ENCODE data around the gene CD3E.

The CD3E gene

DNA sequence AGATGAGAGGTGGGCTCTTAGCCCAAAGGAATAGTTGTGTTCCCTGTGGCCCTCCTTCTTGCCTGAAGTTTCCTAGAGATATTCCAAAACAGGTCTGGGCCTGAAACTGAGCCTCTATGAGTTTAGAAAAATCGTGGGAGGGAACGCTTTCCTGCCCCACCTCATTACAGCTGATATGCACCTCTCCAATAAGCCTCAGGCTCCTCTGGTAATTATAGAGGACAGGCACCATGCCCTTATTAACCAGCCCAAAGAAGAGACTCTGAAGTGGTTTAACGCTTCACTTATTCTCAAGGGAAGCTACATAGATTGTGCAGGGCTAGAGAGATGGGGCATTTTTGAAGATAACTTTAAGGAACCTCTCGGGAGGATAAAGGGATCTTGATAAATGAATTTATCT lies 37.0 kb upstream of the CD3E start:
- H3K4me2 ChIP-seq (ENCODE audit: low read length, poor library complexity, severe bottlenecking): no peak overlapping the region
- H3K9ac ChIP-seq (ENCODE audit: low read length): no peak overlapping the region
- H2AFZ ChIP-seq (ENCODE audit: low read depth, low read length): no peak overlapping the region
- H3K4ac ChIP-seq (ENCODE audit: low read depth in 1 of 2, low read length in 2 of 2): no peak overlapping the region
- no peak overlapping the region for H2BK15ac ChIP-seq (ENCODE audit: low read depth, poor library complexity, severe bottlenecking)
- H3K4me3 ChIP-seq (ENCODE audit: insufficient read depth in 1 of 2, low read depth in 1 of 2, low read length in 2 of 2): no peak overlapping the region
- no peak overlapping the region for H2AK5ac ChIP-seq (ENCODE audit: low read length, severe bottlenecking)
- no peak overlapping the region for H2BK12ac ChIP-seq (ENCODE audit: low read length in 2 of 2)
- H3K14ac ChIP-seq (ENCODE audit: low read length in 2 of 2): no peak overlapping the region
- H3K9me3 ChIP-seq (ENCODE audit: control insufficient read depth, low read length): no peaks in the 10 kb centered on the region
- no peaks in the 10 kb centered on the region for H3K79me1 ChIP-seq (replicated peaks; ENCODE audit: low read length, poor library complexity, severe bottlenecking)
- 86% methylated on average over 2 of the region's 4 CpGs for WGBS
- H3K36me3 ChIP-seq (ENCODE audit: control insufficient read depth in 1 of 2, insufficient read depth in 2 of 2, low read depth in 1 of 2, low read length in 2 of 2): no peaks in the 10 kb centered on the region
- peaks cover 2% of the 10 kb centered on the region for H3K4me1 ChIP-seq (ENCODE audit: control insufficient read depth, insufficient read depth, low read depth, low read length)
- no peak overlapping the region for H4K8ac ChIP-seq (ENCODE audit: low read length)
- no peak overlapping the region for H3K18ac ChIP-seq (ENCODE audit: low read depth in 1 of 2, low read length in 2 of 2)
- H4K91ac ChIP-seq (ENCODE audit: low read length): no peak overlapping the region
- no peak overlapping the region for H3K27ac ChIP-seq (ENCODE audit: low read length, poor library complexity, severe bottlenecking)
- peaks cover 61 to 63% of the 10 kb centered on the region in 2 experiments for H3K27me3 ChIP-seq (ENCODE audit: control insufficient read depth in 1 of 2, insufficient read depth in 1 of 2, low read length in 2 of 2)
- DNase-seq: no peak
- no peak overlapping the region for H2BK120ac ChIP-seq (ENCODE audit: low read depth, low read length)
- H2BK5ac ChIP-seq (ENCODE audit: low read depth, low read length, poor library complexity, severe bottlenecking): no peak overlapping the region
- no peak overlapping the region for H3K23ac ChIP-seq (ENCODE audit: low read length in 2 of 2)

GRCh38 chr11:118272001-118272400 lies 32.5 kb upstream of the CD3E start:
- 44% methylated on average over 2 of the region's 2 CpGs for WGBS
- Histone ChIP-seq H3K9ac (ENCODE audit: low read length) (no peak overlapping the region), H2BK120ac (ENCODE audit: low read depth, low read length) (no peak overlapping the region), H3K27ac (ENCODE audit: low read length, poor library complexity, severe bottlenecking) (no peak overlapping the region), H3K4ac (ENCODE audit: low read depth in 1 of 2, low read length in 2 of 2) (no peak overlapping the region), H3K23ac (ENCODE audit: low read length in 2 of 2) (no peak overlapping the region), H2BK12ac (ENCODE audit: low read length in 2 of 2) (no peak overlapping the region), H3K36me3 (ENCODE audit: control insufficient read depth in 1 of 2, insufficient read depth in 2 of 2, low read depth in 1 of 2, low read length in 2 of 2) (no peaks in the 10 kb centered on the region), H3K79me1 (replicated peaks; ENCODE audit: low read length, poor library complexity, severe bottlenecking) (no peaks in the 10 kb centered on the region), H3K4me1 (ENCODE audit: control insufficient read depth, insufficient read depth, low read depth, low read length) (no peaks in the 10 kb centered on the region), H2BK15ac (ENCODE audit: low read depth, poor library complexity, severe bottlenecking) (no peak overlapping the region), H4K8ac (ENCODE audit: low read length) (no peak overlapping the region), H4K91ac (ENCODE audit: low read length) (no peak overlapping the region), H2BK5ac (ENCODE audit: low read depth, low read length, poor library complexity, severe bottlenecking) (no peak overlapping the region), H3K27me3 (ENCODE audit: control insufficient read depth in 1 of 2, insufficient read depth in 1 of 2, low read length in 2 of 2) (peaks cover 37 to 38% of the 10 kb centered on the region in 2 experiments), H2AK5ac (ENCODE audit: low read length, severe bottlenecking) (no peak overlapping the region), H3K9me3 (ENCODE audit: control insufficient read depth, low read length) (no peaks in the 10 kb centered on the region), H3K4me2 (ENCODE audit: low read length, poor library complexity, severe bottlenecking) (no peak overlapping the region), H3K14ac (ENCODE audit: low read length in 2 of 2) (no peak overlapping the region), H2AFZ (ENCODE audit: low read depth, low read length) (no peak overlapping the region), H3K4me3 (ENCODE audit: insufficient read depth in 1 of 2, low read depth in 1 of 2, low read length in 2 of 2) (no peak overlapping the region), H3K18ac (ENCODE audit: low read depth in 1 of 2, low read length in 2 of 2) (no peak overlapping the region)
- DNase-seq: no peak

DNA sequence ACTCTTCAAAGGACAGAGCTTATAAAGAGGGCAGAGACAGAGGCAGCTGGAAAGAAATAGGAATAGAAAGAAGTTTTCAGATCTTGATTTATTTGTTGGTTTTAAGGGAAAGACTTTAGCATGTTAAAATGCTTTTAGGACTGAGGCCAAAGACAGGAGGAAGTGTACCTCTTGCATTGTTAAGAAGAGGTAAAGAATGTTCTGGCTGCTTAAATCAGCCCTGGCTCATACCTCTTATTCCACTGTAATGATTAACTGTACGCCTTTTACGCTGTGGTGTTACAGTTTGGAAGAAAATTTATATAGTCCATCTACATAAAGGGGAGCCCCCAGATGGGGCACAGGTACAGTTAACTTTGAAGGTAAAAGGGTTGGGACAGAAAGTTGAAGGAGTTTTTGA lies 30.3 kb upstream of the CD3E start:
- Histone ChIP-seq H3K14ac (ENCODE audit: low read length in 2 of 2) (no peak overlapping the region), H2BK5ac (ENCODE audit: low read depth, low read length, poor library complexity, severe bottlenecking) (no peak overlapping the region), H3K9me3 (ENCODE audit: control insufficient read depth, low read length) (no peaks in the 10 kb centered on the region), H2BK12ac (ENCODE audit: low read length in 2 of 2) (no peak overlapping the region), H4K91ac (ENCODE audit: low read length) (no peak overlapping the region), H3K79me1 (replicated peaks; ENCODE audit: low read length, poor library complexity, severe bottlenecking) (no peaks in the 10 kb centered on the region), H3K4ac (ENCODE audit: low read depth in 1 of 2, low read length in 2 of 2) (no peak overlapping the region), H2AK5ac (ENCODE audit: low read length, severe bottlenecking) (no peak overlapping the region), H3K27me3 (ENCODE audit: control insufficient read depth in 1 of 2, insufficient read depth in 1 of 2, low read length in 2 of 2) (peaks cover 25 to 31% of the 10 kb centered on the region in 2 experiments), H3K27ac (ENCODE audit: low read length, poor library complexity, severe bottlenecking) (no peak overlapping the region), H4K8ac (ENCODE audit: low read length) (no peak overlapping the region), H3K36me3 (ENCODE audit: control insufficient read depth in 1 of 2, insufficient read depth in 2 of 2, low read depth in 1 of 2, low read length in 2 of 2) (no peaks in the 10 kb centered on the region), H3K4me1 (ENCODE audit: control insufficient read depth, insufficient read depth, low read depth, low read length) (peaks cover 2% of the 10 kb centered on the region), H3K4me2 (ENCODE audit: low read length, poor library complexity, severe bottlenecking) (no peak overlapping the region), H3K4me3 (ENCODE audit: insufficient read depth in 1 of 2, low read depth in 1 of 2, low read length in 2 of 2) (no peak overlapping the region), H2BK120ac (ENCODE audit: low read depth, low read length) (no peak overlapping the region), H3K9ac (ENCODE audit: low read length) (no peak overlapping the region), H3K23ac (ENCODE audit: low read length in 2 of 2) (no peak overlapping the region), H2AFZ (ENCODE audit: low read depth, low read length) (no peak overlapping the region), H3K18ac (ENCODE audit: low read depth in 1 of 2, low read length in 2 of 2) (no peak overlapping the region), H2BK15ac (ENCODE audit: low read depth, poor library complexity, severe bottlenecking) (no peak overlapping the region)
- DNase-seq: no peak
- WGBS: no CpG with 5 or more reads among the region's 2 CpGs

DNA sequence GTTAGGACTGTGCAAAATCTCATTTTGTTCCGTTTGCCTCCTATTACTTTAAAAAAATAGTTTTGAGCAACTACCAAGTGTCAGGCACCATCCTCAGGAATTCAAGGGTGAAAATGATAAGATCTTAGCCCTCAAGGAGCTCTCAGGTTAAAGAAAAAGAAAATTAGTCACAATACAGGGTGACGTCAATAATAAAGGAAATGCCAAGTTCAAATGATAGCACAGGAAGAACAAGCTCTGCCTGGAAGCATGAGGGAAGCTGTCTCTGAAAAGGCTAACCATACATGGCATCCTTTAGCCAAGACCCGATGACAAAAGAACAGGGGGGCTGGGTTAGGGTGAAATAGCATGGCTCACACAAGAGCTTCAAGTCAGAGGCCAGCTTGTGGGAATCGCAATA lies 29.4 kb upstream of the CD3E start:
- Histone ChIP-seq H3K27ac (ENCODE audit: low read length, poor library complexity, severe bottlenecking) (no peak overlapping the region), H2AK5ac (ENCODE audit: low read length, severe bottlenecking) (no peak overlapping the region), H3K9ac (ENCODE audit: low read length) (no peak overlapping the region), H3K23ac (ENCODE audit: low read length in 2 of 2) (no peak overlapping the region), H4K91ac (ENCODE audit: low read length) (no peak overlapping the region), H3K4me2 (ENCODE audit: low read length, poor library complexity, severe bottlenecking) (no peak overlapping the region), H3K36me3 (ENCODE audit: control insufficient read depth in 1 of 2, insufficient read depth in 2 of 2, low read depth in 1 of 2, low read length in 2 of 2) (no peaks in the 10 kb centered on the region), H3K4ac (ENCODE audit: low read depth in 1 of 2, low read length in 2 of 2) (no peak overlapping the region), H3K4me1 (ENCODE audit: control insufficient read depth, insufficient read depth, low read depth, low read length) (peaks cover 2% of the 10 kb centered on the region), H2AFZ (ENCODE audit: low read depth, low read length) (no peak overlapping the region), H3K4me3 (ENCODE audit: insufficient read depth in 1 of 2, low read depth in 1 of 2, low read length in 2 of 2) (no peak overlapping the region), H3K9me3 (ENCODE audit: control insufficient read depth, low read length) (no peaks in the 10 kb centered on the region), H3K18ac (ENCODE audit: low read depth in 1 of 2, low read length in 2 of 2) (no peak overlapping the region), H2BK15ac (ENCODE audit: low read depth, poor library complexity, severe bottlenecking) (no peak overlapping the region), H3K14ac (ENCODE audit: low read length in 2 of 2) (no peak overlapping the region), H3K79me1 (replicated peaks; ENCODE audit: low read length, poor library complexity, severe bottlenecking) (no peaks in the 10 kb centered on the region), H4K8ac (ENCODE audit: low read length) (no peak overlapping the region), H3K27me3 (ENCODE audit: control insufficient read depth in 1 of 2, insufficient read depth in 1 of 2, low read length in 2 of 2) (peaks cover 20 to 26% of the 10 kb centered on the region in 2 experiments), H2BK12ac (ENCODE audit: low read length in 2 of 2) (no peak overlapping the region), H2BK5ac (ENCODE audit: low read depth, low read length, poor library complexity, severe bottlenecking) (no peak overlapping the region), H2BK120ac (ENCODE audit: low read depth, low read length) (no peak overlapping the region)
- 82% methylated on average over 4 of the region's 4 CpGs for WGBS
- no peak for DNase-seq
